Liver (tissue), 9 donors: ENCODE results near the gene CLUH. TPM values are rescaled to one million over a fixed set of nuclear protein-coding genes. Genes with fewer than 3 reads are reported as not detected.

Experiments
- DNase-seq: peaks from one replicate; pipeline ENCODE4 v3.0.0-alpha.2; 2017; ENCODE audit warnings: low spot score
- H3K27ac ChIP-seq, 2 donors: one replicate each; pipeline ENCODE4 v1.7.0; 2013; ENCODE audit warnings: inconsistent platforms in 2 of 2, low read length in 2 of 2, control low read depth in 1 of 2, low read depth in 1 of 2, mild to moderate bottlenecking in 1 of 2
- H3K27me3 ChIP-seq, 4 donors: one replicate each; pipeline versions ENCODE4 v1.6.1 to v1.7.0; 2013; ENCODE audit warnings: low read length in 3 of 4, inconsistent platforms in 1 of 4, mild to moderate bottlenecking in 1 of 4, moderate library complexity in 1 of 4; ENCODE audit not compliant: control insufficient read depth in 4 of 4, insufficient read depth in 4 of 4
- H3K36me3 ChIP-seq, 4 donors: one replicate each; pipeline versions ENCODE4 v1.6.1 to v1.7.0; 2013; ENCODE audit warnings: low read length in 3 of 4, mild to moderate bottlenecking in 3 of 4, low read depth in 1 of 4, moderate library complexity in 1 of 4; ENCODE audit not compliant: control insufficient read depth in 4 of 4, insufficient read depth in 3 of 4
- H3K4me1 ChIP-seq, 4 donors: one replicate each; pipeline versions ENCODE4 v1.6.1 to v1.7.0; 2013; ENCODE audit warnings: low read length in 3 of 4, mild to moderate bottlenecking in 3 of 4, moderate library complexity in 1 of 4; ENCODE audit not compliant: control insufficient read depth in 4 of 4, insufficient read depth in 4 of 4
- H3K4me3 ChIP-seq, 3 donors: one replicate each; pipeline versions ENCODE4 v1.6.1 to v1.7.0; 2013; ENCODE audit warnings: low read length in 3 of 3, control low read depth in 1 of 3, low read depth in 1 of 3, mild to moderate bottlenecking in 1 of 3
- H3K9ac ChIP-seq, 2 donors: one replicate each; pipeline ENCODE4 v1.7.0; 2013; ENCODE audit warnings: low read length in 2 of 2, mild to moderate bottlenecking in 2 of 2, moderate library complexity in 2 of 2, control low read depth in 1 of 2, low read depth in 1 of 2
- H3K9me3 ChIP-seq, 4 donors: one replicate each; pipeline versions ENCODE4 v1.6.1 to v1.7.0; 2013; ENCODE audit warnings: low read length in 3 of 4; ENCODE audit not compliant: control insufficient read depth in 4 of 4
- CTCF ChIP-seq: fragments of 150-350 bp; IDR thresholded peaks from 2 replicates; pipeline ENCODE4 v1.5.1; 2017; ENCODE audit warnings: improper control_type of control experiment, low read depth, low read length; ENCODE audit not compliant: missing input control
- EGR1 ChIP-seq, 2 donors: IDR thresholded peaks; 2 replicates each; pipeline ENCODE4 v1.6.1; 2016 to 2018; ENCODE audit warnings: antibody characterized with exemption in 2 of 2, low read depth in 2 of 2
- FOXA1 ChIP-seq: IDR thresholded peaks from 2 replicates; pipeline ENCODE4 v1.6.1; 2016; ENCODE audit warnings: antibody characterized with exemption
- FOXA2 ChIP-seq: IDR thresholded peaks from 2 replicates; pipeline ENCODE4 v1.6.1; 2016; ENCODE audit warnings: antibody characterized with exemption
- GABPA ChIP-seq, 2 donors: IDR thresholded peaks in 1 of 2; conservative IDR thresholded peaks in 1 of 2; 2 replicates each; pipeline ENCODE4 v1.6.1; 2016; ENCODE audit warnings: antibody characterized with exemption in 2 of 2, mild to moderate bottlenecking in 1 of 2, moderate library complexity in 1 of 2
- HNF4A ChIP-seq, 2 donors: conservative IDR thresholded peaks; 2 replicates each; pipeline ENCODE4 v1.6.1; 2016; ENCODE audit warnings: antibody characterized with exemption in 2 of 2, mild to moderate bottlenecking in 2 of 2
- HNF4G ChIP-seq: IDR thresholded peaks from 2 replicates; pipeline ENCODE4 v1.6.1; 2016; ENCODE audit warnings: antibody characterized with exemption
- JUND ChIP-seq, 2 donors: IDR thresholded peaks; 2 replicates each; pipeline ENCODE4 v1.6.1; 2016; ENCODE audit warnings: antibody characterized with exemption in 2 of 2
- NR2F2 ChIP-seq: IDR thresholded peaks from 2 replicates; pipeline ENCODE4 v1.6.1; 2016; ENCODE audit warnings: antibody characterized with exemption
- RAD21 ChIP-seq, 2 donors: IDR thresholded peaks; 2 replicates each; pipeline ENCODE4 v1.6.1; 2016; ENCODE audit warnings: antibody characterized with exemption in 2 of 2, mild to moderate bottlenecking in 2 of 2
- REST ChIP-seq: IDR thresholded peaks from 2 replicates; pipeline ENCODE4 v1.6.1; 2016; ENCODE audit warnings: antibody characterized with exemption, mild to moderate bottlenecking
- RXRA ChIP-seq, 2 donors: IDR thresholded peaks; 2 replicates each; pipeline ENCODE4 v1.6.1; 2017 to 2018; ENCODE audit warnings: antibody characterized with exemption in 2 of 2, mild to moderate bottlenecking in 1 of 2
- SP1 ChIP-seq: IDR thresholded peaks from 2 replicates; pipeline ENCODE4 v1.6.1; 2018; ENCODE audit warnings: antibody characterized with exemption, mild to moderate bottlenecking
- TAF1 ChIP-seq: conservative IDR thresholded peaks from 2 replicates; pipeline ENCODE4 v1.6.1; 2016; ENCODE audit warnings: antibody characterized with exemption, mild to moderate bottlenecking
- YY1 ChIP-seq: IDR thresholded peaks from 2 replicates; pipeline ENCODE4 v1.6.1; 2016; ENCODE audit warnings: antibody characterized with exemption, mild to moderate bottlenecking
- ZBTB33 ChIP-seq: IDR thresholded peaks from 2 replicates; pipeline ENCODE4 v1.6.1; 2016; ENCODE audit warnings: antibody characterized with exemption
- WGBS: extraction: QIAGEN DNeasy Blood & Tissue Kit; methylation state at CpG from one replicate; pipeline ENCODE4 v1.1.7; 2013; 5-methylcytosine and 5-hydroxymethylcytosine counted together
- polyA plus RNA-seq, 2 donors: library from polyadenylated mRNA; stranded (reverse) in 1 of 2; unstranded in 1 of 2; fragments of 200-250 nt in 1 of 2; fragments of >200 nt in 1 of 2; fragmentation: Nextera tagmentation in 1 of 2; extraction: Ambion mirVana in 1 of 2; gene quantifications; one replicate each; pipeline versions ENCODE4 v1.2.1 to v1.2.3, GENCODE V29; 2013 to 2015
- total RNA-seq, 2 donors: library from RNA; depleted of rRNA; stranded (reverse); fragments of >200 nt; gene quantifications; one replicate each; pipeline ENCODE4 v1.2.3, GENCODE V29; 2014
- TF ChIP-seq, protein P1 (sequence below): IDR thresholded peaks from 2 replicates; pipeline ENCODE4 v1.6.1; 2016; ENCODE audit warnings: antibody characterized with exemption
- TF ChIP-seq, protein P2 (sequence below): IDR thresholded peaks from 2 replicates; pipeline ENCODE4 v1.6.1; 2016; ENCODE audit warnings: antibody characterized with exemption
- donor health status: healthy.
- donor health status: healthy.
- donor health status: healthy.
- donor health status: healthy.
- donor health status: healthy.

The CLUH gene
- total and polyA plus RNA-seq, 4 donors: 40.2 to 224 (median 102) TPM

- H3K4me1 ChIP-seq: no peaks in the 10 kb centered on the region
- no peak overlapping the region for H3K27ac ChIP-seq
- TF ChIP-seq HNF4G (no peak), YY1 (no peak), RAD21 (IDR thresholded peaks at IDR 0.05) (no peak), RXRA (IDR thresholded peaks at IDR 0.05) (no peak), REST (no peak)
- TF ChIP-seq, protein P1, sequence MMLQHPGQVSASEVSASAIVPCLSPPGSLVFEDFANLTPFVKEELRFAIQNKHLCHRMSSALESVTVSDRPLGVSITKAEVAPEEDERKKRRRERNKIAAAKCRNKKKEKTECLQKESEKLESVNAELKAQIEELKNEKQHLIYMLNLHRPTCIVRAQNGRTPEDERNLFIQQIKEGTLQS: no peak
- no peaks in the 10 kb centered on the region for H3K36me3 ChIP-seq
- H3K9me3 ChIP-seq: no peaks in the 10 kb centered on the region
- peaks cover 0 to 5% (median 0%) of the 10 kb centered on the region in 4 donors for H3K27me3 ChIP-seq
- no peak overlapping the region for H3K9ac ChIP-seq
- WGBS: 32% methylated on average over 11 of the region's 11 CpGs
- DNase-seq: no peak
- H3K4me3 ChIP-seq: no peak overlapping the region
Measured at GRCh38 chr17:2745317-2746037, 33.9 kb upstream of the CLUH start.

- WGBS: 93% methylated on average over 15 of the region's 15 CpGs
- DNase-seq: no peak
- TF ChIP-seq SP1: no peak
- TF ChIP-seq, protein P2, sequence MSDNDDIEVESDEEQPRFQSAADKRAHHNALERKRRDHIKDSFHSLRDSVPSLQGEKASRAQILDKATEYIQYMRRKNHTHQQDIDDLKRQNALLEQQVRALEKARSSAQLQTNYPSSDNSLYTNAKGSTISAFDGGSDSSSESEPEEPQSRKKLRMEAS: no peak
- no peak for TF ChIP-seq HNF4G
- TF ChIP-seq RXRA (IDR thresholded peaks at IDR 0.05): no peak
- TF ChIP-seq GABPA (IDR thresholded peaks at IDR 0.05 in 1 of 2, conservative IDR thresholded peaks at IDR 0.05 in 1 of 2): no peak
- TF ChIP-seq REST: no peak
- no peak for TF ChIP-seq RAD21 (IDR thresholded peaks at IDR 0.05)
- TF ChIP-seq JUND (IDR thresholded peaks at IDR 0.05): no peak
- TF ChIP-seq FOXA2: no peak
- TF ChIP-seq HNF4A (conservative IDR thresholded peaks at IDR 0.05): no peak
- no peak for TF ChIP-seq YY1
- TF ChIP-seq, protein P1: no peak
- TF ChIP-seq ZBTB33: no peak
- no peak for TF ChIP-seq FOXA1
- no peak for TF ChIP-seq TAF1
- TF ChIP-seq NR2F2: no peak
- TF ChIP-seq EGR1 (IDR thresholded peaks at IDR 0.05; ENCODE audit: low read depth in 2 of 2): no peak
- TF ChIP-seq CTCF: no peak
Measured at GRCh38 chr17:2737693-2738092, 26.1 kb upstream of the CLUH start.

More at GRCh38 chr17:2737693-2738092, 26.1 kb upstream of the CLUH start:
- Histone ChIP-seq H3K36me3 (no peaks in the 10 kb centered on the region), H3K27me3 (no peaks in the 10 kb centered on the region), H3K27ac (no peak overlapping the region), H3K4me3 (no peak overlapping the region), H3K9me3 (no peaks in the 10 kb centered on the region), H3K9ac (no peak overlapping the region), H3K4me1 (no peaks in the 10 kb centered on the region)
